Midbrain (tissue), 1 donor: ENCODE data around the gene SFXN2.
"Not testable (repeated sequence)": the region's sequence is repeated elsewhere in the genome, so short reads cannot be mapped to it uniquely, and the experiment has no call there.

ENCODE experiments used
- DNase-seq: peaks from one replicate; lab custom pipeline; 2025; lab: John Stamatoyannopoulos, UW

SFXN2 gene

DNA sequence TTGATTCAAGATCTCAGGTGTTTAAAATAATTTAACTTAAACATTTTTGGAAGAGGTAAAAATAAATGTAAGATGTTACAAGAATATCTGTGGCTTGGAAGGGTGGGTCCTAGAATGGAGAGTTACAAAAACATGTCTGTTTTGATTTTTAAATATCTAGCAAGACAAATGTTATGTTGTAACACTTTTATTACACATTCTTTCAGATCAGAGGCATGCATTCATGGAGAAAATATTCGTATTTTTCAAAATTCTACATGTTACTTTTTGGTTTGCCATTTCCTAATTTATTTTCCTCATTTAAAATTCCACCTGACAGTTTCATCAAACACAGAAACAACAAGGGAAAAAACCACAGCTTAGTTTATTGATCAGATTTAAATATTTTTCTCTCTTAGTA, 39.3 kb downstream of the SFXN2 start:
- no peak for DNase-seq

DNA sequence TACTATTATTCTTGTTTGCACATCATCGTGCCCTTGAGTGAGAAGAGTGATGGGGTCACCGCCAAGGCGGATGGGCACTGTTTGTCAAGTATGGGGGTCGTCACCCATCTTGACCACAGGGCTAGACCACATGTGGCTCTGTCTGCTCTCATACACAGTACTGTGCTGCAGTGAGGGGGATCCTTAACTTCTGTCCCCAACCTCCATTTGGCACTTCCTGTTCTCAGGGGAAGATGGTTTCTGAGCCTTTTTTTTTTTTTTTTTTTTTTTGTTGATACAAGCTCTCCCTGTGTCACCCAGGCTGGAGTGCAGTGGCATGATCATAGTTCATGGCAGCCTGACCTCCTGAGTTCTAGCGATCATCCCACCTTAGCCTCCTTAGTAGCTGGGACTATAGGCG, 42.9 kb downstream of the SFXN2 start:
- no peak for DNase-seq

DNA sequence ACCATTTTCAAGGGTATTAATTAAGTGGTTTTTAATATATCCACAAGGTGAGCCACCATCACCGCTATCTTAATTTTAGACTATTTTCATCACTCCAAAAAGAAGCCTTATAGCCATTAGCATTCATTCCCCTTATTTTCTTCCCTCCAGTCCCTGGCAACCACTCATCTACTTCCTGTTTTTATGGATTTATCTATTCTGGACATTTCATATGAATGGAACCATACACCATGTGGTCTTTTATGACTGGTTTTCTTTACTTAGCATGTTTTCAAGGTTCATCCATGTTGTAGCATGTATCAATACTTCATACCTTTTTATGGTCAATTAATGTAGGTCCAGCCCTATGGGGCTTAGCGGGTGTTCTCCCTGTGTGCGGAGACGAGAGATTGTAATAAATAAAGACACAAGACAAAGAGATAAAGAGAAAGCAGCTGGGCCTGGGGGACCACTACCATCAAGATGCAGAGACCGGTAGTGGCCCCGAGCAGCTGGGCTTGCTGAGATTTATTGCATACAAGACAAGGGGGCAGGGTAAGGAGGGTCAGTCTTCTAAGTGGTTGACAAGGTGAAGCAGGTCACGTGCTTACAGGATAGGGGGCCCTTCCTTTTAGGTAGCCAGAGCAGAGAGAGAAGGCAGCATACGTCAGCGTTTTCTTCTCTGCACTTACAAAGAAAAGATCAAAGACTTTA, 44.0 kb downstream of the SFXN2 start:
- no peak for DNase-seq

DNA sequence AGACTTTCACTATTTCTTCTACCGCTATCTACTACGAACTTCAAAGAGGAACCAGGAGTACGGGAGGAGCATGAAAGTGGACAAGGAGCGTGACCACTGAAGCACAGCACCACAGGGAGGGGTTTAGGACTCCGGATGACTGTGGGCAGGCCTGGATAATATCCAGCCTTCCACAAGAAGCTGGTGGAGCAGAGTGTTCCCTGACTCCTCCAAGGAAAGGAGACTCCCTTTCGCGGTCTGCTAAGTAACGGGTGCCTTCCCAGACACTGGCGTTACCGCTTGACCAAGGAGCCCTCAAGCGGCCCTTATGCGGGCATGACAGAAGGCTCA, 44.5 kb downstream of the SFXN2 start:
- DNase-seq, result not testable (repeated sequence)

DNA sequence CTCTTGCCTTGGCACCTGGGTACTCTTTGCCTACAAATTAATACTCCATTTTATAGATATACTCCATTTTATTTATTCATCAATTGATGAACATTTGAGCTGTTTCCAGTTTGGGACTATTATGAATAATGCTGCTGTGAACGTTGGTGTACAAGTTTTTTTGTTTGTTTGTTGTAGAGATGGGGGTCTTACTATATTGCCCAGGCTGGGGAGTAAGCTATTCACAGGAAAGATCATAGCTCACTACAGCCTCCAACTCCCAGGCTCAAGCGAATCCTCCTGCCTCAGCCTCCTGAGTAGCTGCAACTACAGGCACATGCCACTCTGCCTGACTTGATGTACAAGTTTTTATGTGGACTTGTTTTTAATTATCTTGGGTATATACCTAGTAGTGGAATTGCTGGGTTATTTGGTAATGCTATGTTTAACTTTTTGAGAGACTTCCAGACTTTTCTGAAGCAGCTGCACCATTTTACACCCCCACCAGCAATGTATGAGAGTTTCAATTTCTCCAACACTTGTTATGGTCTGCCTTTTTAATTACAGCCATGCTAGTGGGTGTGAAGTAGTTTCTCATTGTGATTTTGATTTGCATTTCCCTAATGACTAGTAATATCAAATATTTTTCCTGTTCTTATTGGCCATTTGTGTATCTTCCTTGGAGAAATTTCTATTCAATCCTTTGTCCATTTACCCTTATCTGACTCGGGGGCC, 45.2 kb downstream of the SFXN2 start:
- DNase-seq, result no peak

DNA sequence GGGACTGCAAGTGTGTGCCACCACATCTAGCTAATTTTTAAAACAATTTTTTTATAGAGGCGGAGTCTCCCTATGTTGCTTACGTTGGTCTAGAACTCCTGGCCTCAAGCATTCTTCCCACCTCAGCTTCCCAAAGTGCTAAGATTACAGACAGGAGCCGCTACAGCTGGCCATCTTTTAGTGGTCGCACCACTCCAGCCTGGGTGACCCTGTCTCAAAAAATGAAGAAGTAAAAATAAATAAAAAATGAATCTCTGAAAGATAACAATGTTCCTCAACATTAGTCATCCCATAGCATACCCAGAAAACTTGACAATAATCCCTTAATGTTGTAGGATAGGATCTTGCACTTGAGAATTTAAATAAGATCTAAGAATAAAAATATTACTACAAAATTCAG, 47.5 kb downstream of the SFXN2 start:
- no peak for DNase-seq

DNA sequence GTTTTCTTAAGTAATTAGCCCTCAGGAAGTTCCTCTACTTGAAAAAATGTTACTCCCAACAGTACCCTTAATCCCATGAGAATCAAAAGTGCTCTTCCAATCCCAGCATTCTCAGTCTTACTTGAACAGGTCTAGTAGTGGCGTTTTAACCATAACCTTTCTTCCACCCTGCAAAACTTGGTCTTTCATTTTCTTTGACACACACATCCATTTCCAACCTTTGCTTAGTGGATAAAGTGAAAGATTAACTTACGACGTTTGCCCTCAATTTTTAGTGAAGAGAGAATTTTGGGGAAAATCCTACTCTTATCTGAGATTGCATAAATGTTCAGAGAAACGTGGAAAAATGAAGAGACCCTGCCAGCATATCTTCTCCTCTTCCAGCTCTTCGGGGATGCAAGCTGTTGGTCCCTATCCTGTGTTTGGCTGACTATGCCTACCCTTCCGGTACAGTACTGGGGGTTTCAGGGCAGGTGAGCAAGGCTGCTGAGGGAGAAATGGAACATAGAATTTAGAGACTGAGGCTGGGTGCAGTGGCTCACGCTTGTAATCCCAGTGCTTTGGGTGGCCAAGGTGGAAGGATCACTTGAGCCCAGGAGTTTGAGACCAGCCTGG, 48.1 kb downstream of the SFXN2 start:
- no peak for DNase-seq

DNA sequence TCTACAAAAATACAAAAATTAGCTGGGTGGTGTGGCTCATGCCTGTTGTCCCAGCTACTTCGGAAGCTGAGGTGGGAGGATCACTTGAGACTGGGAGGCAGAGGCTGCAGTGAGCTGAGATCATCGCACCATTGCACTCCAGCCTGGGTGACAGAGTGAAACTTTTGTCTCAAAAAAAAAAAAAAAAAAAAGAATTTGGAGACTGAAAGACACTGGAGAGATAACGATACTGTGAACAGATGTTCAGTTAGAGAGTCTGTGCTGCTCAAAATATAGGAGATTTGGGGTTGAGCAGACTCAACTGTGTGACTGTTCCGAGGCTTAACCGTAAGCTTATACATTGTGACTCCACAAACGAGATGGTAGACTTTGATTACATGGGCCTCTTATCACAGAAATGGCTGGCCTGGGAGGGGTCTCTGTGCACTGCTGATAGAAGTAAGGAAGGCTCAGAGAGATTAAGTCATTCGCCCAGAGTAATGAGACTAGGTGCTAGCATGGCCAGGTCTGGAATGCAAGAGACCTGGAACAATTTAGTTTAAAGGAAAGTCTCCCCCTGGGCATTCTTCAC, 48.7 kb downstream of the SFXN2 start:
- no peak for DNase-seq

DNA sequence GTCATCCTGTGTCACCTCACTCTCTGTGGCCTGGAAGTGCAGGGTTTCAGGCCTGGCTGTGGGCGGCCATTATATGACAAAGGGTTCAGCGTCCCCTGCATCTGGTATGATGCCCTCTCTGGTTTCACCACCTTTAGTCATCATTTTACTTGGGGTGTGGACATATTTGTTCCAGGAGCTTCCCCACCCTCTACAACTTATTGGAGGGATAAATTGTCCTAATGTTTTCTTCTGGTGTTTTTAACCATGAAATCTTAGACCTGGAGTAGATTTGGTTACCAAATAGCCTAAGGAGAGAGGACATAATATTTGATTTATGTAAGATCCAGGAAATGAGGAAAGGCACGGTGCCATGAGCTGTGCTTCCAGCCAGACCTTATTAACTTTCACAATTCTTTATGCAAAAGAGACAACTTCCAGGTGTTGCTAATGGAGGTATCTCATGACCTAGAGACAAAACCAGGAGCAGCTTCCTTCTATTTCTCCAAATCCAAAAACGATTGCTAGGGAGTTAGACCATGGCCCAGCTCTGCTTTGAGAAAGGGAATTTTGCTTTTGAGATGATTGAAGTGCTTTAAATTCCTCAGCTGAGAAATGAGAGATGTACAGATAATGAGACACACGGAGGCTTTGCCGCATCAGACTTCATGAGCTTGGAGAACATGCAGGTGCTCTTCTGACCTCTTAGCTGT, 50.2 kb downstream of the SFXN2 start:
- no peak for DNase-seq

DNA sequence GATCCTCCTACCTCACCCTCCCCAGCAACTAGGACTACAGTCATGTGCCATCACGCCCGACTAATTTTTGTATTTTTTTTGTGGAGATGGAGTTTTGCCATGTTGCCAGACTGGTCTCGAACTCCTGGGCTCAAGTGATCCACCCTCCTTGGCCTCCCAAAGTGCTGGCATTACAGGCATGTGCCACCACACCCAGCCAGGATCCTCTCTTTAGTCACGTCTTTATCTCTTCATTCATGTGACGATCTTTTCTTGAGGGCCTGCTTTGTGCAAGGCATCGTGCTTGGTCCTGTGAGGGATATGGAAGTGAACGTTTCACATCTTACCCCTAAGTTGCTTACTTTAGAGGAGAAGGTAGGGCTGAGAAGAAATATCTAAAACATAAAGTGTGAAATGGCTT, 50.9 kb downstream of the SFXN2 start:
- no peak for DNase-seq

DNA sequence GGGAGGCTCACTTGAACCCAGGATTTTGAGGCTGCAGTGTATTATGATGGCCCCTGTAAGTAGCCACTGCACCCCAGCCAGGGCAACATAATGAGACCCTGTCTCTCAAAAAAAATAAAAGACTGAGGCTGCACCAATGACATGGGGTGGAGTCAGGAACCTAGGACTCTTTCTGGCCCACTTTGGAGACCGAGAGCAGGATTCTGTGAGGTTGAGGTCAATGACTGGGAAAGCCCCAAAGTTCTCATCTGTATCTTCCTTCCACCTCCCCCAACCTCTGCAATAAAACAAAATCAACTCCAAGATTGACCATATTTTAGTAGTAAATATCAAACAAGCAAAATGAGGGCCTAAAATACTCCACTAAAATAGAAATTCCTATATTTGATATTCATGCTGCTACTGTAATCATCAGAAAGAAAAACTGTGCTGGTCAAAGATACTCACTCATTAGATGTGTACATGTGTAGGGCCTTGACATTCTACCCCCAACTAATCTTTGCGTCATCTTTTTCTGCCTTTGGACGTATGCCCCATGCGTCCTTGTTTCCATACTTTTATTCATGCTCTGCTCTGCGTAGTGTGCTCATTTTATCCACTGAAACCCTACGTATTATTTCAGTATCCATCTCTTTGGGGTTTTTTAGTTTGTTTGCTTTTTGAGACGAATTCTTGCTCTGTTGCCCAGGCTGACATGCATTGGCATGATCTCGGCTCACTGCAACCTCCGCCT, 53.2 kb downstream of the SFXN2 start:
- DNase-seq, result no peak

DNA sequence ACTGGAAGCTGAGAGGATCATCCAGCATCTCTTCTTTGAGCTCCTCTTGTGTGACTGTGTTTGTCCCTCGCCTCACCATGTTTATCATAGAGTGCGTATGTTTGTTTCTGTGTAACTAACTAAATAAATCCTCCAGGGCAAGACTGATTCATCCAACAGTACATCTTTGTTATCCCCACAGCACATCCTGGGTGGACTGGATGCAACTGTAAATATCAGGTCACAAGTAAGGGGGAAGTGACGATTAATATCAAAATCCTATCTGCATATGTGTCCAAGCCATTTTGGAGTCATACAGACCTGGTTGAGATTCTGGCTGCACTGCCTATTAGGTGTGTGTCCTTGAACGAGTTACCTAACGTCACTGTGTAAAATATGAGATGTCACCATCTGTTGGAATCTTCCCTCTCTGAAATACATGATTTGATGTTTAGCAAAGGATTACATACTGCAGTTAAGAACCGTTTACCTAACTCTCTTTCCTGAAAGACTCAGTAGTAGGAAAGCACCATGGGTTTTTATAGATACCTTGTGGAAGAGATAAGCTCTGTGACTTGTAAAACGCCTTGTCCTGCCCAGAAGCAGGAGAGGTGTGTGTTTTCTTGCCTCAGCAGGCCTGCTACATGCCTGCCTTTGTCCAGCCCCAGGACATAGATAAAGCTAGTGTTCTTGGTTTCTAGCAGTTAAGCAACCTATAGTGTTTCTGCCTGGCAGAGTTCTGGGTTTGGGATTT, 55.1 kb downstream of the SFXN2 start:
- no peak for DNase-seq

DNA sequence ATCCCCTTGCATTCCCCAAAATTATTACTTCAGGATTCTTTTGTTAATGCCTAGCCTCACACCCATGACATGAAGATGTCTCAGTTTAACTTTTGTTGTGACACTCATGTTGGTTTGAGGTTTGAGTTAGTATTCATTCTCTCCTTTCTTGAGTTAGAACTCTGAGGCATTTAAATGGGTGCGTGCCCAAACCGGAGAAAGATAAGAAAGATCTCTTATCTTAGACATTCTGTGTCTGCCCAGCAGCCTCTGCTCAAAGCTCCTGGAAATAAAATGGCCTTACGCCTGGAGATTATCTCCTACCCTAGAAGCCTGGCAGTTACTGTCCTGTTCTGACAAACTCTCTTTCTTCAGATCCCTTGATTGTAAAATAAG, 55.7 kb downstream of the SFXN2 start:
- no peak for DNase-seq

DNA sequence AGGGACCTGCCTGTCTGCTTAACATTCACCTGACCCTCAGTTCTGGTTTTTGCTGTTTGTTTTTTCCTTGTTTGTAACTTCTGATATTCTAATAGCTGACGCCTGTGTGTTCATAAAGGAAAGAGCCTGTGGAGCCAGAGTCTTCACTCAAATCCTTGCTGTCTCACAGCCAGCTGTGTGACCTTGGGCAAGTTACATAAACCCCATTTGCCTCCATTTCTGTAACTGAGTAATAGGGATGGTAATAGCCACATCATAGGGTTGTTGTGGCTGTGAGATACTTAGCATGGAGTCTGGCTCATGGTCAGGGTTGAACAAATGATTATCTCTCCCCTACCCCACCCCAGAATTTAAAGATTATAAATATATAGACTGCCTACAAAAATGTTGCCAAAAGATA, 56.4 kb downstream of the SFXN2 start:
- DNase-seq, result no peak

DNA sequence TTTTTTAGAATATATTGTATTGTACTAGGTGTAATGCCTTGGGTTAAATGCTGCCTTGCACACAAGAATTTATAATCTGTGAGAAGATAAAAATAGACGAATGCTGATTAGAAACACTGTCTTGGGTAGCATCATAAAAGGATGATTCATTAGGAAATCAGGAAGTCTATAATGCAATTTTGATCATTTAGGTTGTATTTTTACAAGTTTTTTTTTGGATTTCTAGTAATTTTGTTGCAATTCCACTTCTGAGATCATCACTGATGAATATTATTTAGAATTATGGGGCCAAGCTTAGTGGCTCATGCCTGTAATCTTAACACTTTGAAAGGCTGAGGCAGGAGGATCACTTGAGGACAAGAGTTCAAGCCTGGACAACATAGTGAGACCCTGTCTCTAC, 58.9 kb downstream of the SFXN2 start:
- DNase-seq, result no peak

DNA sequence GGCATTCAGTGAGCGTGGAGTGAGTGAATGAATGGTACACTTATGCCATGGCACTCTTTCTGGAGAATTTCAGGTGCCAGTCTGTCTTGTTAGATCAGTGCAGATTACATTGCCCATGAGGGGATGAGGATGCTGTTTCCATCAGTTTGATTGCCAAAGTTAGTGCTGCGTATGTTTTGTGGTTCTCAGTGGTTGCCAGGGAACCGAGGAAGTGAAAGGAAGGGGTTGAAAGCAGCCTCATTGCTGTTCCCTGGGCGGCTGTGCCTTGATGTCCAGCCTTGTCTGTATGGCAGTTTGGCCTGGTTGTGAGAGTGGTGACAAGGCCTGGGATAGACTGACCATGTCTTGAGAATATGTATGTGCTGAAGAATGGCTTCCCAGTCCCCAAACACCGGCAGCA, 59.5 kb downstream of the SFXN2 start:
- DNase-seq, result no peak

DNA sequence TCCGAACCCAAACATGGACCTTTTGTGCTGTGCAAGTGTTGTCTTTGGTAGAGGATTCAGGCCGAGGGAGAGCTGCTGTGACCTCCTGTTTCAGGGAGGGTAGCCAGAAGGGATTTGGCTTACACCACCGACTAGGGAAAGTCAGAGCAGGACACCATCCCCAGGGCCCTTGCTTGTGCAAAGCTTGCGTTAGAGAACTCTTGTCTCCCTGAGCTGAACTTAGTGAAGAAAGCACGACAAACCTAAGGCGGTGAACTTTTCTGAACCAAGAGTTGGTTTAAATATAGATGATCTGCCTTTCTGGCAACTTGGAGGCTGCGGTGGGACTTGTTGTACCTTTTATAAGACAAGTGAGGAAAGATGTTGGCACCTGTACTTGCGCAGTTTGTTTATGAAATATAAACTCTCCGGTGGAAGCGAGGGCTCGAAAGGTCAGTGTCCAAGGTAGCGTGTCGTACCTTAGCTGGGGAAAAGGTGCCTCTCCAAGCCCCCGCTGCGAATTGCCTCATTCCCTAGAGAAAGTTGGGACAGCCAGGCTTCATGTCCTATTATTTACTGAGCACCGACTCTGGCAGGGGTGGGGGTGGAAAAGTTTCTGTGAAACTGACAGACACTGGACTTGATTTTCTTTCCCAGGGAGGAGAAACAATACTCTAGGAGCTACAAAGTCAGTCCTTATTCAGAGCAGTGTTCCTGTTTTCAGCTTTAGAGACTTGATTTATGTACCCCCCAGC, 60.9 kb downstream of the SFXN2 start:
- no peak for DNase-seq

DNA sequence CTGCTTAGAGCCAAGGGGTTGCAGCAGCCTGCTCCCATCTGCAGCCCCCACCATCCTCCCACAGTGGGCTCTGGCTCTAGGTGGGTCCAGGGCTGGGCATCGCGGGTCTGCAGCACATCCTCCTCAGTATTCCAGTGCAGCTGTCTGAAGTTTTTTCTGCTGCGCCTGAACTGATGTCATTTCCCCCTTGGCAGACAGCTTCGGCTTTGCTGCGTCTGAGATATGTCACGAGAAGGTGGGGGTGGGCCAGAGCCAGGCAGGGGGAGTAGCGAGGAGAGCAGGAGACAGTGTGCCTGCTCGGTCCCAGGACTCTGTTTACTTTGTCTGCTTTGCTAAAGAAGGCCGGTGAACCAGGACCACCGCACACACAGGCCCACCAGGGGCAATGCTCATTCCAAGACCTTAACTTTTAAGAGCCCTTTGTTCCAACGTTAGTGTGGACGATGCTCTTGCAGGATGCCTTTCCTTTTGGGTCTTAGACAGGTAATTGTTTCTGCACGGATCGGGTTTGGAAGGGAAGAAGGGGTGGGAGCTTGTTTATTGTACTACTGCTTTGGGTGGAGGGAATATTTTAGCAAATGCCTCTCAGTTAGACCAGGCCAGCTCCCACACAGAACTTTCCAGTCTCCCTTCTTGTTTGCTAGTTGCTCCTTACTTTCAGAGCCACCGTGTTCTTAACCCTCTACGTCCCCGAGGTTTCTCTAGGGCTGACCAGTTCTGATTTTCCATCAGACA, 61.7 kb downstream of the SFXN2 start:
- peak; percentile 71 for DNase-seq

DNA sequence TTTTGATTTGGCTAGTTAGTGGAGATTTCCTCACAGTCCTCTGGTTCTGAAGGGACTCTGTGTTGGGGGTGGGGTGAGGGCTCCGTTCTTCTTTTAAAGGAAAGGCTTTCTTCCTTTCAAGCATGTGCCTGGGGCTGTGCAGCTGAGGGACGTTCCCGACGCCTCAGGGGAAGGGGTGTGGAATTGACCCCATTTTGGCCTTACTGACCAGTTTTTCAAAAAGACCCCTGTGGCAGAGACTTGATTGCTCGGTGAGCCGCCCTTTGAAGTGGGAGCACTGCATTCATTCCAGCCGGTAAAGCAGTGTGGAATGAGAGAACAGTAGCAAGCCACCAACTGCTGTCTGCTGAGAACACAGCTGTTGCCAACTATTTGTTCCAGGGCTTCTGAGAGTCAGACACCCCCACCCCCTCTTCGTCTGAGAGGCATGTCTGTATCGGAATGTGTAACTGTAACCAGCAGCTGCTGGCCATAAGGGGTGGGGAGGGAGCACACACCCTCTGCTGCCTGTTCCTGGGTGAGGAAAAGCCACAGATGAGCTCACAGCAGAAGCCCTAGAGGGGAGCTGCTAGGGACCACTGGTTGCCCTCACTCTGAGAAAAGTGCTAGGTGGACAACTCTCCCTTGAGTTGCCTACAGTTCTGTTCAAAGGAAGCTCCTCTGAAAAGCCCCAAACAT, 62.5 kb downstream of the SFXN2 start:
- DNase-seq, result no peak
